ENCODE data around the gene YPEL2. TPM values are rescaled to one million over a fixed set of nuclear protein-coding genes. Genes with fewer than 3 reads are reported as not detected.

The YPEL2 gene
- total RNA-seq, 4 donors from 2014 or later, result 16.5 to 24.1 (median 21.8) TPM

DNA sequence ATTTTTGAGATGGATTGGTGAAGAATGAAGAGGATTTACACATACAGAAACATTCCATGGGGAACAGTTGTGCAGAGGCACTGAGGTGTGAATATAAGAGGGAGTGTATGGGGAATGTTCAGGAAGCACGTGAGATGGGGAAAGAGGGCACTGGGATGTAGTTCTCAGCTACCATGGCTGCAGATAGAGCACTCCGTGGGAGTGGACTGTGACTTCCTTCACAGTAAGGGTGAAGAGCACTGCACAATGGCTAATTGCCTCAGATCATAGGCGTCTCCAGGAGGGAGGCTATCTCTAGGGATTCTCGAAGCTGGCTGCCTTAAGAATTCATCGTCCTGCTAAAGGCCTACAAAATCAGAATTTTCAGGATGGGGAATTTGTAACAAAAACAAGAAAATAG lies 7.0 kb downstream of the YPEL2 start:
- H3K27me3 ChIP-seq, result no peaks in the 10 kb centered on the region
- no peaks in the 10 kb centered on the region for H3K9me3 ChIP-seq
- H3K4me3 ChIP-seq, result no peak overlapping the region
- H3K27ac ChIP-seq, result no peak overlapping the region
- H3K4me1 ChIP-seq, result peaks cover 0 to 38% (median 2%) of the 10 kb centered on the region in 4 donors
- DNase-seq, result no peak
- no peaks in the 10 kb centered on the region for H3K36me3 ChIP-seq
- TF ChIP-seq, protein P1, sequence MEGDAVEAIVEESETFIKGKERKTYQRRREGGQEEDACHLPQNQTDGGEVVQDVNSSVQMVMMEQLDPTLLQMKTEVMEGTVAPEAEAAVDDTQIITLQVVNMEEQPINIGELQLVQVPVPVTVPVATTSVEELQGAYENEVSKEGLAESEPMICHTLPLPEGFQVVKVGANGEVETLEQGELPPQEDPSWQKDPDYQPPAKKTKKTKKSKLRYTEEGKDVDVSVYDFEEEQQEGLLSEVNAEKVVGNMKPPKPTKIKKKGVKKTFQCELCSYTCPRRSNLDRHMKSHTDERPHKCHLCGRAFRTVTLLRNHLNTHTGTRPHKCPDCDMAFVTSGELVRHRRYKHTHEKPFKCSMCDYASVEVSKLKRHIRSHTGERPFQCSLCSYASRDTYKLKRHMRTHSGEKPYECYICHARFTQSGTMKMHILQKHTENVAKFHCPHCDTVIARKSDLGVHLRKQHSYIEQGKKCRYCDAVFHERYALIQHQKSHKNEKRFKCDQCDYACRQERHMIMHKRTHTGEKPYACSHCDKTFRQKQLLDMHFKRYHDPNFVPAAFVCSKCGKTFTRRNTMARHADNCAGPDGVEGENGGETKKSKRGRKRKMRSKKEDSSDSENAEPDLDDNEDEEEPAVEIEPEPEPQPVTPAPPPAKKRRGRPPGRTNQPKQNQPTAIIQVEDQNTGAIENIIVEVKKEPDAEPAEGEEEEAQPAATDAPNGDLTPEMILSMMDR (IDR thresholded peaks at IDR 0.05), result no peak
- TF ChIP-seq POLR2A (IDR thresholded peaks at IDR 0.05), result no peak

DNA sequence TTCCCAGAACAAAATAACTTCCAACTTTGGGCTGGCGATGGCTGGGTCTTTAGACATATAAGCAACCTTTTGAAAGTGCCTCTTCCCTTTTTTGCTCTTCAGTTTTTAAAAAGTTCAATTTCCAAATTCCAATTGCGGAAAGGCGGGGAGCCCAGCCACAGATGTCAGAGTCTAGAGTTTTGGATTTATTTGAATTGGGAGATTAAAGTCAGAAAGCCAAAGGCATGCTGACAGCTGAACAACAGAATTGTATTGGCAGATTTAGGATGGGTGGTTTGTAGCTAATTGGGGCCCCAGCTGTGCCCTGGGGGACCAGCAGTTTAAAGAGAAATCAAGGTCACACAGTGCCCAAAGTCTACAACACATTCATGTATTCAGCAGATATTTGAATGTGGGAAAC lies 10.5 kb downstream of the YPEL2 start:
- Histone ChIP-seq H3K36me3 (no peaks in the 10 kb centered on the region), H3K27ac (no peak overlapping the region), H3K4me3 (no peak overlapping the region), H3K4me1 (peaks cover 0 to 37% (median 0%) of the 10 kb centered on the region in 4 donors), H3K27me3 (no peaks in the 10 kb centered on the region), H3K9me3 (no peaks in the 10 kb centered on the region)
- no peak for DNase-seq
- TF ChIP-seq, protein P1 (IDR thresholded peaks at IDR 0.05), result no peak
- TF ChIP-seq POLR2A (IDR thresholded peaks at IDR 0.05), result no peak

DNA sequence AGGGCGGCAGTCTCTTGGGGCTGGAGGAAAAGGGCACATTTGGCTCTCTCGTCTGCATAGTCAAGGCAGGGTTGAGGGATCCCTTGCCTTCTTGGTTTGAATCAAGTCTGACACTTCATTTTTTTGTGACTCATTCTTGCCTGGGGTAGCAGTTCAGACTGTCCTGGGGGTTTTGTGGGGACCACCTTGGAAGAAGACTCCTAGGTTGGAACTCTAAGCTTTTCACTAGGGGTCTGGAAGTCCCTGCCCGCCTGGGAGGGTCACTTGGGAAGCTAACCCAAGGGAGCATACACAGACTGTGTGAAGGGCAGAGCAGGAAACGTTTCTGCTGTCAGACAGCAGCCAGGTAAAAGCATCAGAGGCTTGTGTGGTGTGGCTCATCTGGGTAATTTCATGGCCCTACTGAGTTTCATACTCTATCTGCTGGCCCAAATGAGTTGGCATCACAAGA lies 11.3 kb downstream of the YPEL2 start:
- Histone ChIP-seq H3K9me3 (no peaks in the 10 kb centered on the region), H3K4me3 (no peak overlapping the region), H3K27ac (no peak overlapping the region), H3K36me3 (no peaks in the 10 kb centered on the region), H3K4me1 (peaks cover 0 to 37% (median 0%) of the 10 kb centered on the region in 4 donors), H3K27me3 (no peaks in the 10 kb centered on the region)
- no peak for DNase-seq
- TF ChIP-seq, protein P1 (IDR thresholded peaks at IDR 0.05), result no peak
- TF ChIP-seq POLR2A (IDR thresholded peaks at IDR 0.05), result no peak

DNA sequence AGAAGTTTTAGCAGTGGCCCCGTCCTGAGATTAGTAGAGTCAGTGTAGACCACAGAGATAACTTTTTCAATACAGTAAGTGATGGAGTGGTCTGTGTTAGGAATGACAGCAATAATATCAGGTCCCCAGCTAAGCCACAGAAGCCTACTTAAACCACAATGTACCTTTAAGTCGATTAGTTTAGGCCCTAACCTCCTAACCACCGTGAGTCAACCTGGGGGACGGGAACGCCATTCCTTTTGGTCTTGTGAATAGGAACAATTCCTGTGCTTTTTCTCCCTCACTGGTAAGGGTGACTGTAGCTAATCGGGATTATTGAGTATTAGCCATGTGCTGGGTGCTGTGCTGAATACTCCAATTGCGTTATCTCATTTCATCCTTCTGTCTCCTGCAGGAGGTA lies 14.0 kb downstream of the YPEL2 start:
- no peak overlapping the region for H3K27ac ChIP-seq
- no peak for DNase-seq
- no peak overlapping the region for H3K4me3 ChIP-seq
- no peaks in the 10 kb centered on the region for H3K36me3 ChIP-seq
- H3K4me1 ChIP-seq, result peaks cover 0 to 47% (median 0%) of the 10 kb centered on the region in 4 donors
- TF ChIP-seq POLR2A (IDR thresholded peaks at IDR 0.05), result no peak
- TF ChIP-seq, protein P1 (IDR thresholded peaks at IDR 0.05), result no peak
- H3K9me3 ChIP-seq, result no peaks in the 10 kb centered on the region
- no peaks in the 10 kb centered on the region for H3K27me3 ChIP-seq

DNA sequence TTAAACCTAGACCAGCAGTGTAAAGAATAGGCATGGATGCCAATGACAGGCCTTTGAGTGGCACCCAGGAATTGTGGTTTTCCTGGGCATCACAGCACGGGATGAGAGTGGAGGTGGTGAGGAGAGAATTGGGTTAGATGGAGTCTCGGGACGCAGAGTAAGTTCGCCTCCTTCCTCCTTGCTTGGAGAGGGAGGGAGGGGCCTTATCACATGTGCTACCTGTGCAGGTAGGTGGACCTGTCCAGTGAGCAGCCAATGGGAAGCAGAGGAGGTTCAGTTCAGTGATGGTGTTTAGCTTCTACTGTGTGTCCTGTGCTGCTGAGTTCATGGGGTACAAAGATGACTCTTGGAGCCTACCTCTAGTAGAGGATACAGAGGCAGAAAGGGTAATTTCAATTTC lies 14.9 kb downstream of the YPEL2 start:
- H3K4me1 ChIP-seq, result peaks cover 0 to 51% (median 0%) of the 10 kb centered on the region in 4 donors
- H3K27me3 ChIP-seq, result no peaks in the 10 kb centered on the region
- H3K27ac ChIP-seq, result no peak overlapping the region
- TF ChIP-seq, protein P1 (IDR thresholded peaks at IDR 0.05), result no peak
- no peak for TF ChIP-seq POLR2A (IDR thresholded peaks at IDR 0.05)
- H3K36me3 ChIP-seq, result no peaks in the 10 kb centered on the region
- H3K9me3 ChIP-seq, result no peaks in the 10 kb centered on the region
- no peak overlapping the region for H3K4me3 ChIP-seq
- no peak for DNase-seq

DNA sequence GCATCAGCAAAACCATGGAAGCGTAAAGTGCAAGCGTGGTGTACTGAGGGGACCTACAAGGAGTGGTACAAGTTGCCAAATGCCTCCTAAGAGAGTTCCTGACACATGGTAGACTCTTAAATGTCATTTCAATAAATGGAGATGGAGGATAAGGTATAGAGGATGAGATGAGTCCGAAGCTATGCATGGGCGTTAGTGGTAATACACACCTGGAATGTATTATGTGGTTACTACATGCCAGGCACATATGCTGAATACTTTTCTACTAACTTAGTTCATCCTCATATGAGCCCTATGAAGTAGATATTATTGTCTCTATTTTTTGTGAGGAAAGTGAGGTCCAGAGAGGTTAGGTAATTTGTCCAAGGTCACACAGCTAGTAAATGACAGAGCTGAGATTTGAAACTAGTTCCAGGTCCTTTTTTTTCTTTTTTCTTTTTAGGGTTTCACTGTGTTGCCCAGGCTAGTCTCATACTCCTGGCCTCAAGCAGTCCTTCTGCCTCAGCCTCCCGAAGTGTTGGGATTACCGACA lies 15.5 kb downstream of the YPEL2 start:
- no peaks in the 10 kb centered on the region for H3K27me3 ChIP-seq
- TF ChIP-seq POLR2A (IDR thresholded peaks at IDR 0.05), result no peak
- TF ChIP-seq, protein P1 (IDR thresholded peaks at IDR 0.05), result no peak
- no peaks in the 10 kb centered on the region for H3K9me3 ChIP-seq
- H3K4me1 ChIP-seq, result peaks cover 0 to 45% (median 0%) of the 10 kb centered on the region in 4 donors
- no peaks in the 10 kb centered on the region for H3K36me3 ChIP-seq
- no peak overlapping the region for H3K27ac ChIP-seq
- H3K4me3 ChIP-seq, result no peak overlapping the region
- no peak for DNase-seq

Data from Peyer's patch (tissue), 4 donors.